ENCODE measurements around the gene PCBD1.
A peak's percentile ranks its signal among the peaks of the same experiment; 100 is the strongest.

DNA sequence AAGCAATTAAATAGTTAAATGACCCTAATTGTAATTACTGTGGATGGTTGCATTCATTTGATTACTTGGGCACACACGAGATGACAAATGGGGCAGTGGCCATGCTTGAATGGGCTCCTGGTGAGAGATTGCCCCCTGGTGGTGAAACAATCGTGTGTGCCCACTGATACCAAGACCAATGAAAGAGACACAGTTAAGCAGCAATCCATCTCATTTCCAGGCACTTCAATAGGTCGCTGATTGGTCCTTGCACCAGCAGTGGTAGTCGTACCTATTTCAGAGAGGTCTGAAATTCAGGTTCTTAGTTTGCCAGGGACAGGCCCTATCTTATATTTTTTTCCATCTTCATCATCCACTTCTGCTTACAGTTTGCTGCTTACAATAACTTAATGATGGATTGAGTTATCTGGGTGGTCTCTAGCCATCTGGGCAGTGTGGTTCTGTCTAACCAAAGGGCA lies 8.3 kb downstream of the PCBD1 start:
- TF ChIP-seq POLR2AphosphoS5 (IDR thresholded peaks at IDR 0.05; ENCODE audit: low read depth) (no peak), GABPA (IDR thresholded peaks at IDR 0.05; ENCODE audit: low read depth) (no peak)
- TF ChIP-seq, protein P1, sequence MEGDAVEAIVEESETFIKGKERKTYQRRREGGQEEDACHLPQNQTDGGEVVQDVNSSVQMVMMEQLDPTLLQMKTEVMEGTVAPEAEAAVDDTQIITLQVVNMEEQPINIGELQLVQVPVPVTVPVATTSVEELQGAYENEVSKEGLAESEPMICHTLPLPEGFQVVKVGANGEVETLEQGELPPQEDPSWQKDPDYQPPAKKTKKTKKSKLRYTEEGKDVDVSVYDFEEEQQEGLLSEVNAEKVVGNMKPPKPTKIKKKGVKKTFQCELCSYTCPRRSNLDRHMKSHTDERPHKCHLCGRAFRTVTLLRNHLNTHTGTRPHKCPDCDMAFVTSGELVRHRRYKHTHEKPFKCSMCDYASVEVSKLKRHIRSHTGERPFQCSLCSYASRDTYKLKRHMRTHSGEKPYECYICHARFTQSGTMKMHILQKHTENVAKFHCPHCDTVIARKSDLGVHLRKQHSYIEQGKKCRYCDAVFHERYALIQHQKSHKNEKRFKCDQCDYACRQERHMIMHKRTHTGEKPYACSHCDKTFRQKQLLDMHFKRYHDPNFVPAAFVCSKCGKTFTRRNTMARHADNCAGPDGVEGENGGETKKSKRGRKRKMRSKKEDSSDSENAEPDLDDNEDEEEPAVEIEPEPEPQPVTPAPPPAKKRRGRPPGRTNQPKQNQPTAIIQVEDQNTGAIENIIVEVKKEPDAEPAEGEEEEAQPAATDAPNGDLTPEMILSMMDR (IDR thresholded peaks at IDR 0.05; ENCODE audit: insufficient read depth, low read length), result peak; percentile 87
